Gastrocnemius medialis (tissue), 4 donors: ENCODE data around the gene CLPTM1L. TPM values are rescaled to one million over a fixed set of nuclear protein-coding genes. Genes with fewer than 3 reads are reported as not detected.

Experiments
- ATAC-seq, 2 donors: fragments of 150-250 bp; one replicate each; pipeline ENCODE4 v1.9.1; 2016
- DNase-seq, 2 donors: peaks; one replicate each; pipeline ENCODE4 v3.0.0-alpha.2; 2019
- H3K27ac ChIP-seq, 4 donors: fragments of 200-600 bp; sonication (generic); 1 replicate in 1 of 4; 2 replicates in 3 of 4; pipeline ENCODE4 v1.5.1; 2016 to 2018; ENCODE audit warnings: mild to moderate bottlenecking in 2 of 4, moderate library complexity in 1 of 4
- H3K27me3 ChIP-seq, 3 donors: fragments of 200-600 bp; sonication (generic) in 2 of 3; 1 replicate in 1 of 3; 2 replicates in 2 of 3; pipeline versions ENCODE4 v1.5.1 to v1.6.0; 2016 to 2019; ENCODE audit warnings: mild to moderate bottlenecking in 1 of 3, moderate library complexity in 1 of 3
- H3K36me3 ChIP-seq, 2 donors: fragments of 200-600 bp; sonication (generic) in 1 of 2; one replicate each; pipeline ENCODE4 v1.5.1; 2017 to 2018
- H3K4me1 ChIP-seq, 2 donors: fragments of 200-600 bp; sonication (generic) in 1 of 2; one replicate each; pipeline ENCODE4 v1.5.1; 2016 to 2017; ENCODE audit warnings: mild to moderate bottlenecking in 2 of 2
- H3K4me3 ChIP-seq, 4 donors: fragments of 200-600 bp; sonication (generic) in 3 of 4; 1 replicate in 1 of 4; 2 replicates in 3 of 4; pipeline ENCODE4 v1.5.1; 2016 to 2019; ENCODE audit warnings: mild to moderate bottlenecking in 2 of 4
- H3K9me3 ChIP-seq, 3 donors: fragments of 200-600 bp; sonication (generic) in 2 of 3; 1 replicate in 1 of 3; 2 replicates in 2 of 3; pipeline ENCODE4 v1.5.1; 2016 to 2019
- CTCF ChIP-seq, 5 experiments: fragments of 450-650 bp in 3 of 5; fragments of 200-600 bp in 2 of 5; sonication (generic) in 2 of 5; IDR thresholded peaks in 4 of 5; conservative IDR thresholded peaks in 1 of 5; 1 replicate in 4 of 5; 2 replicates in 1 of 5; pipeline ENCODE4 v1.5.1; 2016 to 2019; ENCODE audit warnings: antibody characterized with exemption in 5 of 5, mild to moderate bottlenecking in 3 of 5, moderate library complexity in 3 of 5
- POLR2A ChIP-seq, 2 donors: fragments of 450-650 bp; IDR thresholded peaks; one replicate each; pipeline ENCODE4 v1.6.1; 2017; ENCODE audit warnings: antibody characterized with exemption in 2 of 2, mild to moderate bottlenecking in 2 of 2, moderate library complexity in 2 of 2
- in situ Hi-C, 4 donors: fragments of 200-750 bp; cut with MboI; loops; one replicate each; pipeline versions ENCODE4 v1.15.0 to v1.8.0; 2017; ENCODE audit warnings: low sequenced_read_pairs in 4 of 4
- intact Hi-C: fragments of 100-400 bp; cut with DNase I; formaldehyde crosslinking; loops from one replicate; pipeline ENCODE4 v1.15.1; 2023; ENCODE audit warnings: low total_unique reads
- total RNA-seq, 4 donors: library from RNA; depleted of rRNA; stranded (reverse); fragments of >200 nt; gene quantifications; one replicate each; pipeline versions ENCODE4 v1.1.0 to v1.2.3, GENCODE V29; 2016

Gene CLPTM1L
- total RNA-seq, 4 donors from 2014 or later = 29.4 to 41.0 (median 36.8) TPM

DNA sequence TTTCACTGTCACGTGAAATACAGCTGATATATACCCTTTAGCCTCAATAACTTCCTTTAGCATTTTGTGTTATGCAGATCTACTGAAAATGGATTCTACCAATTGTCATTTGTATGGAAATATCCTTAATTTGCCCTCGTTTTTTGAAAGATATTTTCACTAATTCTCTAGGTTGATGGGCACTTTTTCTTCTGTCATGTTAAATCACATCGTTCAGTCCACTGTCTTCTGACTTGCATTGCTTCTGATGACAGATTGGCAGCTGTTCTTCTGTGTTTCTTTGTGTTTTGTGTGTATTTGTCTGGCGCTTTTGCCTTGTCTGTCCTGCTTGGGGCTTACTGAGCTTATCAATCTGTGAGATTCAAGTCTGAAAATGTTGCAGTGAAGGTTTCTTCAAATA lies 9.7 kb upstream of the CLPTM1L start:
- in situ Hi-C loops (no loop called here), intact Hi-C loops (no loop called here)
- no peak for ATAC-seq
- TF ChIP-seq CTCF (IDR thresholded peaks at IDR 0.05 in 4 of 5, conservative IDR thresholded peaks at IDR 0.05 in 1 of 5) (no peak), POLR2A (IDR thresholded peaks at IDR 0.05) (no peak)
- Histone ChIP-seq H3K27me3 (peaks cover 0 to 6% (median 2%) of the 10 kb centered on the region in 3 donors), H3K27ac (no peak overlapping the region), H3K4me3 (no peak overlapping the region), H3K9me3 (no peaks in the 10 kb centered on the region), H3K4me1 (no peaks in the 10 kb centered on the region), H3K36me3 (no peaks in the 10 kb centered on the region)
- DNase-seq = no peak

DNA sequence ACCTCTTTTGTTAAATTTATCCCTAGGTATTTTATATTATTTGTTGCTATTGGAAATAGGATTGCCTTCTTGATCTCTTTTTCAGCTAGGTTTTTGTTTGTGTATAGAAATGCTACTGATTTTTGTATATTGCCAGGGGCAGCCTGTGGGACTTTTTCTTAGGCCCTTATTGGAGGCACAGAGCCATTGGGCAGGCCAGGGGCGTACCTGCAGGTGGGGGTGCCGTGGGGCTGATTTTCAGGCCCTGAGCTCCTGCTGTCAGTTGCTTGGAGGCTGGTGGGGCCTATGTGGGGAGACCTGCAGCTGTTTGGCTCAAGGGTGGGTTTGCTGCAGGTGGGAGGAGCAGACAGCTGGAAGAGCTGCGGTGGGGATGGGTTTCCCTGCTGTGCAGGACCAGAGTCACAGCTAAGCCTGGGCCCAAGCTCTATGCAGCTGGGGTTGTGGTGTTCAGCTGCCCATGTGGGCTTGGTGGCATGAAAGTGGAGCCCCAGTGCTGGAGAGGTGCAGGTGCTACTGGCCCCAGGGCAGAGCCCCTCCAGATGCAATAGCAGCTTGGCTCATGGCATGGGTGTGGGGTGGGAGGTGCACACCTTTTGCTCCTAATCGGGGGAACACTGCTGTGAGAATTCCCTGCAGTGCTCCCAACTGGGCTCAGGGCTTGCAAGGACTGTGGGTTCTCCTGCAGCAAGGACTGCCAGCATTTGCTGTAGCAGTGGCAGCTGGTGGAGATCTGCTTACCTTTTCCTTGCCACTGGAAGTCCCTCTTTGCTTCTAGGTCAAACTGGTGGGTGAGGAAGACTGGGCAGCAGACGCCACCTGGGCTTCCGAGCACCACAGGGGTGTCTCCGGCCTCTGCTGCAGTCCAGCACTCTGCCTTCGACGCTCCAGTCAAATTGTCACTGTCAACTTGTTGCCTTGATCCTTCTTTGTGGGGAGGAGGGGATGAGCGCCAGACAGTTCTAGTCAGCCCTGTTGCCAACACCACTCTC lies 7.6 kb upstream of the CLPTM1L start:
- DNase-seq (no peak), ATAC-seq (no peak)
- no peak overlapping the region for H3K27ac ChIP-seq
- TF ChIP-seq POLR2A (IDR thresholded peaks at IDR 0.05) (no peak), CTCF (IDR thresholded peaks at IDR 0.05 in 4 of 5, conservative IDR thresholded peaks at IDR 0.05 in 1 of 5) (no peak)
- in situ Hi-C loops = no loop called here
- H3K36me3 ChIP-seq = no peaks in the 10 kb centered on the region
- no peak overlapping the region for H3K4me3 ChIP-seq
- intact Hi-C loops = no loop called here
- H3K9me3 ChIP-seq = no peaks in the 10 kb centered on the region
- H3K27me3 ChIP-seq = no peaks in the 10 kb centered on the region
- no peaks in the 10 kb centered on the region for H3K4me1 ChIP-seq

GRCh38 chr5:1351156-1351555 lies 6.3 kb upstream of the CLPTM1L start:
- in situ Hi-C loops = no loop called here
- H3K4me1 ChIP-seq = peaks cover 2 to 3% of the 10 kb centered on the region in 2 donors
- intact Hi-C loops = no loop called here
- H3K36me3 ChIP-seq = no peaks in the 10 kb centered on the region
- no peak overlapping the region for H3K4me3 ChIP-seq
- no peak for DNase-seq
- H3K27ac ChIP-seq = no peak overlapping the region
- ATAC-seq = no peak
- H3K27me3 ChIP-seq = no peaks in the 10 kb centered on the region
- H3K9me3 ChIP-seq = no peaks in the 10 kb centered on the region
- no peak for TF ChIP-seq POLR2A (IDR thresholded peaks at IDR 0.05)
- no peak for TF ChIP-seq CTCF (IDR thresholded peaks at IDR 0.05 in 4 of 5, conservative IDR thresholded peaks at IDR 0.05 in 1 of 5)

GRCh38 chr5:1349246-1349645 lies 4.3 kb upstream of the CLPTM1L start:
- ATAC-seq = no peak
- no peak overlapping the region for H3K4me3 ChIP-seq
- in situ Hi-C loops (no loop called here), intact Hi-C loops (loop anchor here (5.0 to 10.0 kb wide), 2 partner anchors 283 to 454 kb away; partner anchors contain the start of genes BRD9 and TRIP13)
- no peak overlapping the region for H3K27ac ChIP-seq
- DNase-seq = no peak
- H3K36me3 ChIP-seq = no peaks in the 10 kb centered on the region
- no peaks in the 10 kb centered on the region for H3K9me3 ChIP-seq
- TF ChIP-seq CTCF (IDR thresholded peaks at IDR 0.05 in 4 of 5, conservative IDR thresholded peaks at IDR 0.05 in 1 of 5) = no peak
- TF ChIP-seq POLR2A (IDR thresholded peaks at IDR 0.05) = no peak
- peaks cover 9 to 12% of the 10 kb centered on the region in 2 donors for H3K4me1 ChIP-seq
- H3K27me3 ChIP-seq = no peaks in the 10 kb centered on the region
